HG03175 (cell line): ENCODE measurements around the gene SHTN1.

Experiments
- ATAC-seq: cut with Tn5 transposase; IDR thresholded peaks from one replicate; pipeline ENCODE4 v1.9.1; 2021; ENCODE audit warnings: mild to moderate bottlenecking, moderate library complexity; ENCODE audit not compliant: unreplicated experiment

The SHTN1 gene

GRCh38 chr10:116877391-116877790, 127.6 kb downstream of the SHTN1 start:
- no peak for ATAC-seq

GRCh38 chr10:116875897-116876296, 129.1 kb downstream of the SHTN1 start:
- no peak for ATAC-seq

DNA sequence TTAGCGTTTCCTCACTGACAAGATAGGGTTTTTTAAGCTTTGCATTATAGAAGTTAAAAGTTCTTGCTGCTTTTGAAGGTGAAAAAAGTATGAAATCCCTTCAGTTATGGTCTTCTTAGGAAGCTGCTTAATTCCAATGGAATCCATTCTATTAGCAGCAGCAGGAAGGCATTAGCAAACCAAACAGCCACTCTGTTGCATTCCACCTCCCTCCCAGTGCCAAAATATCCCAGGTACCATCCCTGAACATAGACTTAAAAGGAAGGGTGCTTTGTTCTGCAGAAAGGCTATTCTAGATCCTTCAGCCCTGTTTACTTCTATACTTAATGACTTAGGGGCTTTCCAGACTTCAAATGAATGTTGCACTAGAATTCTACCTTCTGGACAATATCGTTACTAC, 131.9 kb downstream of the SHTN1 start:
- ATAC-seq: no peak

- no peak for ATAC-seq
Observed at GRCh38 chr10:116870949-116871348, 134.0 kb downstream of the SHTN1 start.

- no peak for ATAC-seq
Observed at GRCh38 chr10:116868722-116869121, 136.3 kb downstream of the SHTN1 start.

GRCh38 chr10:116868198-116868676, 136.8 kb downstream of the SHTN1 start:
- ATAC-seq: no peak

GRCh38 chr10:116866987-116867595, 137.9 kb downstream of the SHTN1 start:
- no peak for ATAC-seq

GRCh38 chr10:116866066-116866465, 138.9 kb downstream of the SHTN1 start:
- no peak for ATAC-seq

- no peak for ATAC-seq
Observed at GRCh38 chr10:116864436-116864835, 140.6 kb downstream of the SHTN1 start.

DNA sequence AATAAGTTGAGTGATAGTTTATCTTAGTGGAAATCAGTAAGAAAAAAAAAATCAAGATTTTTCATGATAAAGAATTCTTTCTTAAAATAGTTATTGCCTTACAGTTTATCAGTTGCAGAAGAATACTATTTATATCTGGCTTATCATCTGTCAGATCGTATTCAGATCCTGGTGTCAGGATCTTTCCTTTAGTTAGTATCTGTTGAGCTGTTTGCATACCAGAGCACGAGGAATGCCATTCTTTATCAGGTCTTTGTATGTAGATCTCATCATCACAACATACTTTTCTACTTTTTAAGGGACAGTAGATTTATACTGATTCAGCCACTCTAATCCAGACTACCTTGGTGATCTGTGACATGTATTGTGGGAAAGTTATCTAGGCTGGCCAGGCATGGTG, 143.2 kb downstream of the SHTN1 start:
- no peak for ATAC-seq

DNA sequence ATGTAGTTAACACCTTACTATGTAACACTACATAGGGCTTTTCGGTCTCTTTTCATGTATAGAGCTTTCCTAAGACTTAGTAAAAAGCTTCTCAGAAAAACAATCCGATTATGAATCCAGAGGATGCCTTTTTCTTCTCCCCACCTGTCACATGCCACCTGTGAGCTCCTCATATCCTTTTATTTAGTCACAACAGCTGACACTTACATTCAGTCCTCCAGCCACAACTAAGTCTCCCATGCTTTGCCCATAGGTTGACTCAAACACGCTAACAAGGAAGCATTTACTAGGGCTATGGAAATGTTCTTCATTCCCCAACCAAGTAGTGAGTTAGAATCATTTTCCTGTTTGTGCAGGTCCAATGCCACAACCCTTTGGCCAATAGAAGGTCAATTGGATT, 147.8 kb downstream of the SHTN1 start:
- ATAC-seq: no peak

DNA sequence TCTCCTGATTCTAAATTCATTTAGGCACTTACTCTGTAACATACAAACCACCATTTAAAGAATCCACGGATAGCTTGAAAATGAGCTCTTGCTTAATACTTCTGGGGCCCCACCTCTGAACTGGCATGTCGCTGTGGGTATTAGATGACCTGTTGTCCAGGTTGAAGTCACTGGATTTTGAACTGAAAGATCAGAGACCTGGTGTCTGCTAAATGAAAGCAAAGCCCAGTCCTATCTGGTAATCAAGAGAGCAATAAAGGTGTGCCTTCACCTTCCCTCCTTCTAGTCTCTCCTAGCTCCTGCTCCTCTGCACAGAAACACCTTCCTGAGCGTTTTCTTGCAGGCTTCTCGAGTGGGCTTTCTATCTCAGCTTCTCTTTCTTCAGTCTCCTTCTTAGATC, 151.3 kb downstream of the SHTN1 start:
- no peak for ATAC-seq

GRCh38 chr10:116853287-116853686, 151.7 kb downstream of the SHTN1 start:
- no peak for ATAC-seq

DNA sequence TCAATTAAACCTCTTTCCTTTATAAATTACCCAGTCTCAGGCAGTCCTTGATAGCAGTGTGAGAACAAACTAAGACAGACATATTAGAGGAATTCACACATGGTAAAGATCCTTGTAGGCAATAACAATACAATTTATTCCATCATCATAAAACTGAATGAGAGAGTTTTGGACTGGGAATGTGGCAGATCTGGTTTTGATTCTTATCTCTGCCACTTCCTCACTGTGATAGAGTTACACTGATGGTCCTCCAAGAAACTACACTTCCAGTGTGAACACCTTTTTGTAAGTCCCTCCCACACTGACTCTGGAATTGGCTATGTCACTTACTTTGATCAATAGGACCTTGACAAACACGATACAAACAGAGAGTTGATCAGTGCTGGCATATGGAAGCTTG, 152.7 kb downstream of the SHTN1 start:
- no peak for ATAC-seq

DNA sequence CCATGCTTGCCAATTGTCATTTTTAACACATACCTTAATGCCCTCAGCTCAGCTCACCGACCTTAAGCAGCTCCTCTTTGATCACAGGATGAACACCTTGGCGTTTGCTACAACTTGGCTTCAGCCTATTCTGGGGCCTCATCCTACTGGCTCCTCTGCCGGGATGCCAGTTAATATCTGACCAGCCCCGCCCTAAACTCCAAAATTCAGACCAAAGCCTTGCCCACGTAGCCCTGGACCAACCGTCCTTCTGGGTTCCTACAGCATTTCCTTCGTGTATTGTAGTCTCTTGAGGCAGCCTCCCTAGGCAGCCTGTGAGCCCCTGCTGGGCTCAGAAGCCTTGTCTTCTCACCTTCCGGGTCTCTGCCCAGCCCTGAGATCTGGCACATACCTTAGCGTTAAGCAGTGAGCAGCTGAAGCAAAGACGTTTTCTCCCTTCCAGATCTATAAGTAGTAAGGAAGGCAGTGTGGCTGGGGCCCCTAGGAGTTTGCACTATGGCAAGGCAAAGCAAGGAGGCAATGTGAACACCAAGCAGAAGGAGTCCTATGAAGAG, 154.9 kb downstream of the SHTN1 start:
- no peak for ATAC-seq

GRCh38 chr10:116849248-116850057, 155.5 kb downstream of the SHTN1 start, which contains the start of gene ENO4:
TSS of gene ENO4 (plus strand) at chr10:116849499. CDS start at chr10:116849567, 68 bp downstream.
- peak; percentile 42 for ATAC-seq

DNA sequence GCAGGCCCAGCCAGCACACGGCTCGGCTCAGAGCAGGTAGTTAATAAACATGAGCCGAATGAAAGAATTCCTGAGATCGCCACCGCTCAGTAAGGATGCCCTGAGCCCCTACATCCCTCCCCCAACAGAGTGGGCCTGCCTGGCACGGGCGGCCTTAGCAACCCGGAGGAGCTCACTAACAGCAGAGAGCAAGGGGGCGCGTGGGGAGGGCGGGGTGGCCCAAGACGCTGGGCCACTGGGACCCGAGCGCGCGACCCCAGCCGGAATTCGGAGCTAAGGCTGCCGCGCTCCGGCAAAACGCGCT, 156.1 kb downstream of the SHTN1 start:
- ATAC-seq: no peak

DNA sequence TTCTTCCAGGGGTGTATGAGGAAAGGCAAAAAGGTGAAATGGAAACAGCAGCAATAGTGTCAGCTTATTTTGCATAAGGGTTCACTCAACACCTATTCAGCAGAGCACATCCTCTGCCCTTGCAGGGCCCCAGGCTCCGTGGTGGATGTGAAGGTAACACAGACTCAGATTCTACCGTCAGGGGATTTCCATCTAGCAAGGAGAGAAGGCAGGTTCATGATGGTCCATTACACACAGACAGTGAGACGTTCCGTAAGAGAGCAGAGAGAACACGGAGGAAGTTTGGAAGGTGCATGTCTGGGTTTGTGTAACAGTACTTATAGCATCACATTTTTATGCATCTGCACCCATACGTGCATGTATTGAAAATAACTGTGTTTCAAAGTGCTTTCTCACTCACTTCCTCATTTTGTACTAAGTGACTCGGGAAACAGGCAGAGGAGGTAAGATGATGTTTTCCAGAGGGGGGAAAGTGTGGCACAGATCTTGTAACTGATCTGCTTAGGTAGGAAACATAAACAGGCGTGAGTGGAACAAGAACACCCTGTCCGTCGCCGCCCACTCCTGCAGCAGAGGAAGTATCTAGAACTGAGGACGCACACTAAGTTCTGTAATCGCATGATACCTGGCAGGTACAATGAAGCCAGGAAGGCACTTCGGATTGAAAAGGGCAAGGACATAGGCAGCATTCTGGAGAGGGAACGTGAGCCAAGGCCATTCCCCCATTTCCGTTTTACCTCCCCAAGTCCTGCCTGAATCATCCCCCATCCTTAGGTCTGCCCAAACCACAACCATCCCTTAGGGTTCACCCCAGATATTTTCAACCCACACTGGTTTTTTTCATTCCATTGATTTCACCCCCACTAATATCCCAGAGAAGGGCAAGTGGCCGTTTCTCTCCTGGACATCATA, 156.7 kb downstream of the SHTN1 start:
- ATAC-seq: peak; percentile 66

DNA sequence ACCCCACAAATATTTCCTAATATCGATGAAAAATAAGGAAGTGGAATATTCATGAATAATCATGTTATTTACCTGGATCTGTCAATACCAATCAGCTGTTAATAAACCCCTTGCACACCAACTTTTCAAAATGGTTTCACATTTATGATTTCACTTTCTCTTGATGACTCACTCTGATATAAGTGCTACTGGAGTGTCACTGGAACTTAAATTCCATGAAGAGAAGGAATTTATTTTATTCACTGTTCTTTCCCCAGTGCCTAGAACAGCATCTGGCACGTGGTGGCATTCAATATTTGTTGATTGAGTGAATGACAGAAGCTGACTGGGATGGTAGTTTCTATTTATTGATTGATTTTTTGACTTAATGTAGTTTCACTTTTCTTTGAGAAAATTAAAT, 159.2 kb downstream of the SHTN1 start:
- ATAC-seq: no peak

GRCh38 chr10:116840389-116841075, 164.5 kb downstream of the SHTN1 start:
- ATAC-seq: no peak
